ENCODE results near the gene CNRIP1. TPM values are rescaled to one million over a fixed set of nuclear protein-coding genes. Genes with fewer than 3 reads are reported as not detected.

CNRIP1 gene
- total and polyA plus RNA-seq, 2 of the 4 experiments (the other 2 are of a cell fraction): 23.3 to 32.7 TPM

DNA sequence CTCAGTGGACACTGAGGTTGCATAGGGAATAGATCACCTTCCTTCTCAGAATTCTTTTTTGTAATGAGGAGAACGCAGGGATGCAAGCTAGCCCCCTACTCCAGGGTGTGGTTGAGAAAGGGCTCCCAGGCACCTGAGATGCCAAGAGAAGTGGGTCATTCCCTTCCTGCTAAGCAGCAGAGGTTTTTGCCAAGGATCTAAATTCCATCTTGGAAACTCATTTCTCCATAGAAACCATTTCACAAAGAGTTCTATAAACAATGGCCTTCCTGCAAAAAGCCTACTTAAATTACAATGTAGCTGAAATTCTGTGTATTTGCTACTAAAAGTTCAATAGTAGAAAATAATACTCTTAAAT lies 63.7 kb downstream of the CNRIP1 start:
- Histone ChIP-seq H3K56ac (ENCODE audit: extremely low read depth, insufficient read depth, low read length) (no peak overlapping the region), H2BK15ac (ENCODE audit: low read depth, low read length) (no peak overlapping the region; the same call in 2 of the 3 replicates), H3K27ac (ENCODE audit: insufficient read depth, low read length) (no peak overlapping the region), H2BK120ac (ENCODE audit: low read depth, low read length) (peak overlapping the region; percentile 35; the same call in 1 of the 2 replicates), H4K8ac (ENCODE audit: low read depth in 2 of 2, low read length in 2 of 2) (peak overlapping the region in 1 of 2 experiments; percentile 61; a peak in 1 of 4 replicates), H2AFZ (replicated peaks; ENCODE audit: low read length, poor library complexity) (peak overlapping the region; percentile 79), H3K4me2 (ENCODE audit: low read depth, low read length) (peak overlapping the region; percentile 45), H3K4ac (ENCODE audit: low read depth, low read length) (peak overlapping the region; percentile 64; the same call in 1 of the 2 replicates), H4K20me1 (ENCODE audit: insufficient read depth, low read length) (peaks cover 5% of the 10 kb centered on the region), H3K14ac (replicated peaks; ENCODE audit: low read depth, low read length) (no peak overlapping the region), H3K18ac (ENCODE audit: low read depth, low read length) (no peak overlapping the region), H2AK9ac (replicated peaks; ENCODE audit: low read depth, low read length, poor library complexity) (peak overlapping the region; percentile 91), H3K4me3 (ENCODE audit: insufficient read depth, low read depth, low read length) (no peak overlapping the region), H2BK5ac (ENCODE audit: low read depth, low read length, poor library complexity, severe bottlenecking) (peak overlapping the region; percentile 72), H3K27me3 (ENCODE audit: control insufficient read depth, insufficient read depth, low read length) (no peaks in the 10 kb centered on the region), H3K36me3 (ENCODE audit: control insufficient read depth, insufficient read depth, low read length) (no peaks in the 10 kb centered on the region), H3K9me1 (ENCODE audit: insufficient read depth, low read length) (peaks cover 6% of the 10 kb centered on the region), H4K5ac (ENCODE audit: low read depth, low read length) (no peak overlapping the region), H2AK5ac (ENCODE audit: low read depth, low read length) (peak overlapping the region; percentile 54; the same call in 1 of the 2 replicates), H4K91ac (ENCODE audit: insufficient read depth, low read depth, low read length) (peak overlapping the region; percentile 20; the same call in 1 of the 2 replicates), H3K4me1 (ENCODE audit: control insufficient read depth, insufficient read depth, low read length) (peaks cover 12% of the 10 kb centered on the region), H3K79me1 (ENCODE audit: low read depth in 1 of 2, low read length in 2 of 2) (peaks cover 11 to 30% of the 10 kb centered on the region in 2 experiments), H3K23ac (ENCODE audit: low read depth, low read length) (peak overlapping the region; percentile 53; the same call in 1 of the 2 replicates), H2BK20ac (ENCODE audit: low read depth, low read length) (peak overlapping the region; percentile 75; the same call in 1 of the 2 replicates), H3K9ac (ENCODE audit: low read depth, low read length) (no peak overlapping the region), H3K9me3 (ENCODE audit: control insufficient read depth, insufficient read depth, low read length) (no peaks in the 10 kb centered on the region)
- in situ Hi-C loops (cut with MboI; ENCODE audit: low sequenced_read_pairs): no loop called here
- dilution Hi-C loops (cut with HindIII; ENCODE audit: low sequenced_read_pairs, unreplicated experiment): no loop called here
- no CpG with 5 or more reads among the region's 1 CpG for WGBS, 2 experiments (ENCODE audit: extremely low coverage in 2 of 2, insufficient read length in 1 of 2)
- TF ChIP-seq POLR2A (IDR thresholded peaks at IDR 0.05; ENCODE audit: low read depth, low read length) (no peak), FOS (IDR thresholded peaks at IDR 0.05; ENCODE audit: low read depth, low read length) (no peak), CEBPB (IDR thresholded peaks at IDR 0.05; ENCODE audit: low read depth, low read length) (no peak), BHLHE40 (IDR thresholded peaks at IDR 0.05; ENCODE audit: low read depth, low read length) (no peak), RAD21 (IDR thresholded peaks at IDR 0.05; ENCODE audit: low read length) (no peak), MAFK (IDR thresholded peaks at IDR 0.05; ENCODE audit: low read depth, low read length) (no peak)
- TF ChIP-seq, protein P1, sequence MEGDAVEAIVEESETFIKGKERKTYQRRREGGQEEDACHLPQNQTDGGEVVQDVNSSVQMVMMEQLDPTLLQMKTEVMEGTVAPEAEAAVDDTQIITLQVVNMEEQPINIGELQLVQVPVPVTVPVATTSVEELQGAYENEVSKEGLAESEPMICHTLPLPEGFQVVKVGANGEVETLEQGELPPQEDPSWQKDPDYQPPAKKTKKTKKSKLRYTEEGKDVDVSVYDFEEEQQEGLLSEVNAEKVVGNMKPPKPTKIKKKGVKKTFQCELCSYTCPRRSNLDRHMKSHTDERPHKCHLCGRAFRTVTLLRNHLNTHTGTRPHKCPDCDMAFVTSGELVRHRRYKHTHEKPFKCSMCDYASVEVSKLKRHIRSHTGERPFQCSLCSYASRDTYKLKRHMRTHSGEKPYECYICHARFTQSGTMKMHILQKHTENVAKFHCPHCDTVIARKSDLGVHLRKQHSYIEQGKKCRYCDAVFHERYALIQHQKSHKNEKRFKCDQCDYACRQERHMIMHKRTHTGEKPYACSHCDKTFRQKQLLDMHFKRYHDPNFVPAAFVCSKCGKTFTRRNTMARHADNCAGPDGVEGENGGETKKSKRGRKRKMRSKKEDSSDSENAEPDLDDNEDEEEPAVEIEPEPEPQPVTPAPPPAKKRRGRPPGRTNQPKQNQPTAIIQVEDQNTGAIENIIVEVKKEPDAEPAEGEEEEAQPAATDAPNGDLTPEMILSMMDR (conservative IDR thresholded peaks at IDR 0.05; ENCODE audit: low read depth, low read length): no peak
- intact Hi-C loops (cut with micrococcal nuclease): no loop called here
- DNase-seq: peak; percentile 83
- ATAC-seq (ENCODE audit: low read depth): no peak
- ChIA-PET POLR2A (ENCODE audit: unreplicated experiment) (no interaction called here), CTCF (no interaction called here)
- BruUV-seq (replicated peaks): no TSS peak
